ENCODE measurements around the gene RAB3IL1. TPM values are rescaled to one million over a fixed set of nuclear protein-coding genes. Genes with fewer than 3 reads are reported as not detected.
A peak's percentile ranks its signal among the peaks of the same experiment; 100 is the strongest.

RAB3IL1 gene
- total RNA-seq, 2 experiments from 2014 or later: not detected

DNA sequence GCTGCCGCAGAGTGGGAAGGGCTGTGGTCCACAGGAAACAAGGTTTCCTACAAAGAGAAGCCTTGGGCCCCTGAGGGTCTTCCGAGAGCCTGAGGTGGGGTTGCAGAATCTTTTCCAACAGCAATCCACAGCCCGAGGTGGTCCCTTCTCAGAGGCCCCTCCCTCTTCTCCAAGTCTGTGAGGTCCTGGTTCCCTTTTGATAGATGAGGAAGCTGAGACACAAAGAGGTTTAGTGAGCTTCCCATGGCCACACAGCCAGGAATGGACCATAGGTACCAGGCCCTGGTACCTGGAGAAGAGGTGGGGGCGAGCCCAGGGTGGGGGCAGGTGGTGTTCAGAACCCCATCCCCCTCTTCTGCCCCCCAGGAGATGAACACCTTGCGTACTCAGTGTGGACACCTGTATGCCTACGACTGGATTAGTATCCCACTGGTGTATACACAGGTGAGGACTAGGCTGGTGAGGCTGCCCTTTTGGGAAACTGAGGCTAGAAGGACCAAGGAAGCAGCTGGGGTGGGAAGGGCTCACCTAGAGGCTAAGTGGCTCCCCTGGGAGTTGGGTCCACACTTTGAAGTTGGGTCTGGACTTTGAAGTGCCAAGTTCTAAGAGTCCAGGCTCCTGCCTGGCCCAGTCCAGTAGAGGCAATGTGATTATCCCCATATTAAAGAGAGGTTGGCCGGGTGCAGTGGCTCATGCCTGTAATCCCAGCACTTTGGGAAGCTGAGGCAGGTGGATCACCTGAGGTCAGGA, 39.8 kb upstream of the RAB3IL1 start:
- Histone ChIP-seq H3K4me1 (ENCODE audit: insufficient read depth, low read length) (peaks cover 15% of the 10 kb centered on the region), H3K4me3 (ENCODE audit: low read length) (no peak overlapping the region), H3K9me3 (ENCODE audit: control insufficient read depth in 1 of 2, insufficient read depth in 1 of 2, low read length in 2 of 2) (peaks cover 0 to 13% of the 10 kb centered on the region in 2 experiments), H3K36me3 (ENCODE audit: insufficient read depth, low read length) (no peaks in the 10 kb centered on the region), H3K27me3 (ENCODE audit: control insufficient read depth in 1 of 2, insufficient read depth in 2 of 2, low read length in 2 of 2) (peaks cover 14 to 24% of the 10 kb centered on the region in 2 experiments), H3K27ac (ENCODE audit: low read depth in 1 of 2, low read length in 2 of 2) (no peak overlapping the region)
- Mint-ChIP-seq H3K4me3 (no peak overlapping the region), H3K9me3 (no peaks in the 10 kb centered on the region), H3K36me3 (ENCODE audit: low read depth) (no peaks in the 10 kb centered on the region), H3K27ac (no peak overlapping the region), H3K4me1 (ENCODE audit: low read depth) (peaks cover 9% of the 10 kb centered on the region), H3K27me3 (peaks cover 29% of the 10 kb centered on the region)
- ATAC-seq (ENCODE audit: poor library complexity): no peak
- TF ChIP-seq, protein P1, sequence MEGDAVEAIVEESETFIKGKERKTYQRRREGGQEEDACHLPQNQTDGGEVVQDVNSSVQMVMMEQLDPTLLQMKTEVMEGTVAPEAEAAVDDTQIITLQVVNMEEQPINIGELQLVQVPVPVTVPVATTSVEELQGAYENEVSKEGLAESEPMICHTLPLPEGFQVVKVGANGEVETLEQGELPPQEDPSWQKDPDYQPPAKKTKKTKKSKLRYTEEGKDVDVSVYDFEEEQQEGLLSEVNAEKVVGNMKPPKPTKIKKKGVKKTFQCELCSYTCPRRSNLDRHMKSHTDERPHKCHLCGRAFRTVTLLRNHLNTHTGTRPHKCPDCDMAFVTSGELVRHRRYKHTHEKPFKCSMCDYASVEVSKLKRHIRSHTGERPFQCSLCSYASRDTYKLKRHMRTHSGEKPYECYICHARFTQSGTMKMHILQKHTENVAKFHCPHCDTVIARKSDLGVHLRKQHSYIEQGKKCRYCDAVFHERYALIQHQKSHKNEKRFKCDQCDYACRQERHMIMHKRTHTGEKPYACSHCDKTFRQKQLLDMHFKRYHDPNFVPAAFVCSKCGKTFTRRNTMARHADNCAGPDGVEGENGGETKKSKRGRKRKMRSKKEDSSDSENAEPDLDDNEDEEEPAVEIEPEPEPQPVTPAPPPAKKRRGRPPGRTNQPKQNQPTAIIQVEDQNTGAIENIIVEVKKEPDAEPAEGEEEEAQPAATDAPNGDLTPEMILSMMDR (IDR thresholded peaks at IDR 0.05): no peak
- intact Hi-C loops (cut with DNase I, micrococcal nuclease): no loop called here
- CTCF ChIA-PET: no interaction called here
- POLR2A ChIA-PET: interaction anchor here (1.3 to 1.7 kb wide), 2 partner anchors 10 kb away, joined by 6 to 8 read pairs; partner anchors contain the start of gene FTH1
- DNase-seq: no peak

DNA sequence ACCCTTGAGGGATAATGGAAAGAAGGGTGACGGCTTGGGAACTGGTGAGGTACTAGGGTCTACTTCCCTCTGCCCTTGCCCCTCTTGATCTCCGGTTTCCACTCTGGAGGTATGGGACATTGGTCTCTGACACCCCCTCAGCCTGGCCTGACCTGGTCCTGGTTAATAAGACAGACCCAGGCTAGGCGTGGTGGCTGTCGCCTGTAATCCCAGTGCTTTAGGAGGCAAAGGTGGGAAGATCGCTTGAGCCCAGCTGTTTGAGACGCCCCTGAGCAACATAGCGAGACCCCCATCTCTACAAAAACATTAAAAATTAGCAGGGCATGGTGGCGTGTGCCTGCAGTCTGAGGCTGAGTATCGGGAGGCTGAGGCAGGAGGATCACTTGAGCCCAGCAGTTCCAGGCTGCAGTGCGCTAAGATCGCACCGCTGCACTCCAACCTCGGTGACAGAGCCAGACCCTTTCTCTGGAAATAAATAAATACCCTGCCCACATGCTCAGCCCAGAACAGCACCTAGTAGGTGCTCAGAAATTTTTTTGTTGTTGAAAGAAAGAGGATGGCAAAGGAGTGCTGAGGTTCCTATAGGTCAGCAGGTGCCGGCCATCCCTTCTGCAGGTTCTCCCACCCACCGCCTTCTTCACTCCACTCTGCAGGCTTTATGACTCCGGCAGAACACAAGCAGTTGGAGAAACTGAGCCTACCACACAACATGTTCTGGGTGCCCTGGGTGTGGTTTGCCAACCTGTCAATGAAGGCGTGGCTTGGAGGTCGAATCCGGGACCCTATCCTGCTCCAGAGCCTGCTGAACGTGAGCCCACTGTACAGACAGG, 39.0 kb upstream of the RAB3IL1 start:
- ChIA-PET CTCF (no interaction called here), POLR2A (interaction anchor here (1.3 kb wide), 1 partner anchor 11 kb away, joined by 6 read pairs; the partner anchor contains the start of gene FTH1)
- no peaks in the 10 kb centered on the region for H3K36me3 Mint-ChIP-seq (ENCODE audit: low read depth)
- peaks cover 34% of the 10 kb centered on the region for H3K27me3 Mint-ChIP-seq
- H3K27ac Mint-ChIP-seq: no peak overlapping the region
- intact Hi-C loops (cut with DNase I, micrococcal nuclease): no loop called here
- no peak overlapping the region for H3K4me3 ChIP-seq (ENCODE audit: low read length)
- H3K4me1 ChIP-seq (ENCODE audit: insufficient read depth, low read length): peaks cover 15% of the 10 kb centered on the region
- H3K9me3 ChIP-seq (ENCODE audit: control insufficient read depth in 1 of 2, insufficient read depth in 1 of 2, low read length in 2 of 2): peaks cover 0 to 13% of the 10 kb centered on the region in 2 experiments
- ATAC-seq (ENCODE audit: poor library complexity) (no peak), DNase-seq (no peak)
- peaks cover 14 to 27% of the 10 kb centered on the region in 2 experiments for H3K27me3 ChIP-seq (ENCODE audit: control insufficient read depth in 1 of 2, insufficient read depth in 2 of 2, low read length in 2 of 2)
- TF ChIP-seq, protein P1 (IDR thresholded peaks at IDR 0.05): no peak
- peak overlapping the region; percentile 38 for H3K4me3 Mint-ChIP-seq
- H3K27ac ChIP-seq (ENCODE audit: low read depth in 1 of 2, low read length in 2 of 2): no peak overlapping the region
- H3K36me3 ChIP-seq (ENCODE audit: insufficient read depth, low read length): no peaks in the 10 kb centered on the region
- H3K9me3 Mint-ChIP-seq: no peaks in the 10 kb centered on the region
- H3K4me1 Mint-ChIP-seq (ENCODE audit: low read depth): peaks cover 5% of the 10 kb centered on the region

DNA sequence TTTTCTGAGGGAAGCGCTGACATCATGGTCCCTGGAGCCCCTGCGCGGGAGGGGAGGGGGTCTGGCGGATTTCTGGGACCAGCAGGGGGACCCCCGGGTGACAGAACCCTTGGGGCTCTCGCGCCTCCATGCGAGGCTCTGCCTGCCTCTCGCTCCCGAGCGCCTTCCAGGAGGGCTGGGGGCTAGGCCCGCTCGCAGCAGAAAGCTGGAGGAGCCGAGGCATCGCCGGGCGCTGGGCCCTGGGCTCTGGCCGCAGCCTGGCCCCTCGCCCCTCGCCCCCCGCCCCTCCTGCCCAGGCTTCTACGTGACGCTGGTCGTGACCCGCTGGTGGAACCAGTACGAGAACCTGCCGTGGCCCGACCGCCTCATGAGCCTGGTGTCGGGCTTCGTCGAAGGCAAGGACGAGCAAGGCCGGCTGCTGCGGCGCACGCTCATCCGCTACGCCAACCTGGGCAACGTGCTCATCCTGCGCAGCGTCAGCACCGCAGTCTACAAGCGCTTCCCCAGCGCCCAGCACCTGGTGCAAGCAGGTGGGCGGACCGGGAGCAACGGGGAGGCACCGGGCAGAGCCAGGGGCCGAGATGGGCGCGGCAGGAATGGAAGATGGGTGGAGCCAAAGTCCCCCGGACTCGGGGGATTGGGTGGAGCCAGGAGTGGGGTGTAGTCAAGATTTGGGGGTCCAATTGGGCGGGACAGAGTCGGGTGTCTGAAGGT, 38.2 kb upstream of the RAB3IL1 start:
- peaks cover 14 to 27% of the 10 kb centered on the region in 2 experiments for H3K27me3 ChIP-seq (ENCODE audit: control insufficient read depth in 1 of 2, insufficient read depth in 2 of 2, low read length in 2 of 2)
- no peaks in the 10 kb centered on the region for H3K36me3 ChIP-seq (ENCODE audit: insufficient read depth, low read length)
- ATAC-seq (ENCODE audit: poor library complexity) (peak; percentile 86), DNase-seq (peak in 9 of 14 experiments; percentile 19 to 69 (median 34))
- Mint-ChIP-seq H3K27me3 (peaks cover 34% of the 10 kb centered on the region), H3K4me1 (ENCODE audit: low read depth) (peaks cover 5% of the 10 kb centered on the region), H3K9me3 (no peaks in the 10 kb centered on the region), H3K36me3 (ENCODE audit: low read depth) (no peaks in the 10 kb centered on the region), H3K27ac (peak overlapping the region; percentile 20), H3K4me3 (peak overlapping the region; percentile 51)
- H3K27ac ChIP-seq (ENCODE audit: low read depth in 1 of 2, low read length in 2 of 2): no peak overlapping the region
- TF ChIP-seq, protein P1 (IDR thresholded peaks at IDR 0.05): no peak
- peaks cover 0 to 13% of the 10 kb centered on the region in 2 experiments for H3K9me3 ChIP-seq (ENCODE audit: control insufficient read depth in 1 of 2, insufficient read depth in 1 of 2, low read length in 2 of 2)
- peak overlapping the region; percentile 24 for H3K4me3 ChIP-seq (ENCODE audit: low read length)
- peaks cover 15% of the 10 kb centered on the region for H3K4me1 ChIP-seq (ENCODE audit: insufficient read depth, low read length)
- POLR2A ChIA-PET: interaction anchor here (0.9 to 1.5 kb wide), 3 partner anchors 8 to 70 kb away, joined by 3 to 6 read pairs (median 3); partner anchors contain the start of gene FTH1
- intact Hi-C loops (cut with DNase I, micrococcal nuclease): no loop called here
- CTCF ChIA-PET: interaction anchor here (1.4 kb wide), 1 partner anchor 126 kb away, joined by 9 read pairs; no protein-coding TSS in a partner anchor
